ENCODE measurements around the gene DOCK4.

- TF ChIP-seq FOXM1 (IDR thresholded peaks at IDR 0.05; ENCODE audit: borderline replicate concordance) = no peak
- no peak for TF ChIP-seq FOXA1 (IDR thresholded peaks at IDR 0.05)
- TF ChIP-seq, protein P1, sequence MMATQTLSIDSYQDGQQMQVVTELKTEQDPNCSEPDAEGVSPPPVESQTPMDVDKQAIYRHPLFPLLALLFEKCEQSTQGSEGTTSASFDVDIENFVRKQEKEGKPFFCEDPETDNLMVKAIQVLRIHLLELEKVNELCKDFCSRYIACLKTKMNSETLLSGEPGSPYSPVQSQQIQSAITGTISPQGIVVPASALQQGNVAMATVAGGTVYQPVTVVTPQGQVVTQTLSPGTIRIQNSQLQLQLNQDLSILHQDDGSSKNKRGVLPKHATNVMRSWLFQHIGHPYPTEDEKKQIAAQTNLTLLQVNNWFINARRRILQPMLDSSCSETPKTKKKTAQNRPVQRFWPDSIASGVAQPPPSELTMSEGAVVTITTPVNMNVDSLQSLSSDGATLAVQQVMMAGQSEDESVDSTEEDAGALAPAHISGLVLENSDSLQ (IDR thresholded peaks at IDR 0.05) = no peak
- TF ChIP-seq ARNT (IDR thresholded peaks at IDR 0.05) = no peak
- no peak for TF ChIP-seq LEF1 (IDR thresholded peaks at IDR 0.05; ENCODE audit: borderline replicate concordance)
- TF ChIP-seq FOXK2 (IDR thresholded peaks at IDR 0.05) = no peak
- TF ChIP-seq CTBP1 (IDR thresholded peaks at IDR 0.05; ENCODE audit: borderline replicate concordance) = no peak
- TF ChIP-seq ELF4 (IDR thresholded peaks at IDR 0.05) = no peak
- TF ChIP-seq SP1 (IDR thresholded peaks at IDR 0.05) = no peak
- TF ChIP-seq ZNF384 (IDR thresholded peaks at IDR 0.05) = no peak
- TF ChIP-seq BHLHE40 (IDR thresholded peaks at IDR 0.05; ENCODE audit: borderline replicate concordance) = no peak
- no peak for TF ChIP-seq TARDBP (IDR thresholded peaks at IDR 0.05)
Measured at GRCh38 chr7:111735661-111736551, 470.3 kb downstream of the DOCK4 start.
